ENCODE results near the gene PVALEF.

Gene PVALEF

DNA sequence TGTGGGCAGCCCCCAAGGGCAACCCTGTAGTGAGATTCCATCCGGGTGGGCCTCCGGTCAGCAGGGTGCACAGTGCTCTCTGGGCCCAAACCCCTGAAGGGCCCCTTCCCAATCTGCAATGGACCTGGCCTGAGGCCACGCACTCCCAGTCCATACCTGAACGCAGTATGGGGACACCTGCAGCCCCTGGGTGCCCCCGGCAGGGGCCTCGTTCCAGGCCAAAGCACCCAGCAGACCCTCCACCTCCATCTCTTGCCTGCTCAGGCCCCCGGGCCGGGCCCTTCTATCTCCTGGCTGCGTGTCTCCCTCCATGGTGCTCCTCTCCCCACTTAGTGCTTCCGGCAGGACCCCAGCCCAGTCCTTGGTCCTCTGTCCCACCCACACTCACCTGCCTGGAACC lies 18.0 kb downstream of the PVALEF start:
- DNase-seq (ENCODE audit: low read depth), result no peak

DNA sequence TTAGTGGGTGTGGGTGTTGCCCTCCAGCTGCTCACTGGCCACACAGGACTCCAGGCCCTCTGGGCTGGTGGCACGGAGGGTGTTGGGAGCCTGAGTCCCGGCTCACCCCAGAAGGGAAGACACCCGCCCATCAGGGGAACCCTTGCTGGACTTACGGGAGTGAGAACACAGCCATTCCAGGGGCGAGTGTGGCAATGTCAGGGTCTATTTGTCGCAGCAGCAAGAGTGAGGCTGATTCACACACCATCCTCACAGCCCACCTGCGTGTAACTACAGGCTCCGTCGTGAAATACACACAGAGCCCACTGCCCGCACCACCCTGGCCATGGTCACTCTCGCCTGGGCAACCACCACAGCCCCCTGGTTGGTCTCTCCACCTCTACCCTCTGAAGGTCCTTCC lies 18.5 kb downstream of the PVALEF start:
- no peak for DNase-seq (ENCODE audit: low read depth)

GRCh38 chr17:81184555-81184954 lies 19.2 kb downstream of the PVALEF start:
- no peak for DNase-seq (ENCODE audit: low read depth)

DNA sequence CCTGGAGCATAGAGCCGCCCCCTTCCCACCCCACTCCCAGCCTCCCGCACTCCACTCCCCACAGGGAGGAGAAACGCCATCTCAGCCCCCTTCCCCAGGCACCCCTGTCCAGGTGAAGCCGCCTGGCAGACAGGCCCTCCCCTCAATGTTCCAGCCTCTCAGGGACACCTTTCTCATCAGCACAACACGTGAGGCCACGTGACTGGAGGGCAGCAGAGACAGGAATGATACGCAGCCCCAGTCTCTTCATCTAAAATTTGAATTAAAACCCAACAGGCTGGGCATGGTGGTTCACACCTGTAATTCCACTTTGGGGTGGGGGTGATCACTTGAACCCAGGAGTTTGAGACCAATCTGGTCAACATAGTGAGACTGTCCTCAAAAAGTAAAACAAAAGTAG lies 20.9 kb downstream of the PVALEF start:
- no peak for DNase-seq (ENCODE audit: low read depth)

- no peak for DNase-seq (ENCODE audit: low read depth)
Measured at GRCh38 chr17:81187120-81187519, 21.8 kb downstream of the PVALEF start.

DNA sequence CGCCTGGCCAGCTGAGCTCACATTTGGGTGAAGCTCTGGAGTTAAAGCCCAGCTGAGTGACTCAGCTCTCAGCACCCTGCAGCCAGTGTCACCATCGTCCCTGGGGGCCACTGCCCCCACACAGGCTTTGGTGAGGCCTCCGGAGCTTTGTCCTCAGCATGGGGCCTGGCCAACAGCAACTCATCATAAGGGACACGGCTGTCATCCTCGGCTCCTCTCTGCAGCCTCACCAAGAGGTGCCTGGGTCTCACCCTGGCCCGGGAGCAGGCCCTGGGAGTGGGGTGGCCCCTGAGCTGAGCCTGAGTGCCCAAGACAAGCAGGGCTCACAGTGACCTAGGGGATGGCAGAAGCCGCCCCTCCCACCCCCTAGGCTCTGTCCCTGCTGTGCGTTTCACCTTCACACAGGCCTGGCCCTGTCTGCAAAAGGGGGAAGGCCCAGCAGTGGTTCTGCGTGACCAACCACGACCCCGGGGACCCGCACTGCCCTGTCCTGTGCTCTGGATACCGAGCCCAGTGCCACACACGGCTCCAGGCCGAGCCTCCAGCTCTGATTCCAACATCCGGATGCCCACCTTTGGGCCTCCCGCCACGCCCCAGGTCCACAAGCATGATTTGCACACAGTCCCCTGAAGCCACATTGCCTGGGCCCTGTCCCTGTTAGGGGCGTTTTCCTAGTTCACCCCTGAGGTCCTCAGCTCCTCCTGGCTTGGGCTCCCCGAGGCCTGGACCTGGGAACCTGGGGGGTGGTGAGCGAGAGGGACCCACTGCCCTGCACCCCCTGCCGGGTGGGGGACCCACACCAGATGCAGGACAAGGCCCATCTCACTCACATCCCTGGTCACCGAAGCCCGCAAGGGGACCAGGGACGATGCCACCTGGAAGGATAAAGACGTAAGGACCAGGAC lies 22.5 kb downstream of the PVALEF start:
- no peak for DNase-seq (ENCODE audit: low read depth)

GRCh38 chr17:81188491-81188840 lies 23.2 kb downstream of the PVALEF start:
- no peak for DNase-seq (ENCODE audit: low read depth)

DNA sequence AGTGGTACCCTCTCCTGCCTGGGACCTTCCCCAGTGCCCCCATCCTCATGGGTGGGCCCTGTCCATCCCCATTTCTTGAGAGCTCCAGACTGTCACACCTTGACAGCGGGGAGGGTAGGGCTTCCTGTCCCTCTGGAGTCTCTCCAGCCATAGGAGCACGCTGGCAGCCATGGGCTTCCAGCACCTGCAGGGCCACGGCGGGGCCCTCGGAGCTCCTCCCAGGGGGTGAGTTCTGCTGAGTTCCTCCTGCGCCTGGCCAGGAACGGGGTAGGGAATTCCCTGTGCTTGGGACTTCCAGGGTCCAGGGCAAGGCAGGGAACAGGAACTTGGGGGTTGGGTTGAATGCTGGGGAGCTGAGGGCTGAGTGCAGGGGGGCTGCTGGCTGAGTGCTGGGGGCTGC lies 23.7 kb downstream of the PVALEF start:
- no peak for DNase-seq (ENCODE audit: low read depth)

DNA sequence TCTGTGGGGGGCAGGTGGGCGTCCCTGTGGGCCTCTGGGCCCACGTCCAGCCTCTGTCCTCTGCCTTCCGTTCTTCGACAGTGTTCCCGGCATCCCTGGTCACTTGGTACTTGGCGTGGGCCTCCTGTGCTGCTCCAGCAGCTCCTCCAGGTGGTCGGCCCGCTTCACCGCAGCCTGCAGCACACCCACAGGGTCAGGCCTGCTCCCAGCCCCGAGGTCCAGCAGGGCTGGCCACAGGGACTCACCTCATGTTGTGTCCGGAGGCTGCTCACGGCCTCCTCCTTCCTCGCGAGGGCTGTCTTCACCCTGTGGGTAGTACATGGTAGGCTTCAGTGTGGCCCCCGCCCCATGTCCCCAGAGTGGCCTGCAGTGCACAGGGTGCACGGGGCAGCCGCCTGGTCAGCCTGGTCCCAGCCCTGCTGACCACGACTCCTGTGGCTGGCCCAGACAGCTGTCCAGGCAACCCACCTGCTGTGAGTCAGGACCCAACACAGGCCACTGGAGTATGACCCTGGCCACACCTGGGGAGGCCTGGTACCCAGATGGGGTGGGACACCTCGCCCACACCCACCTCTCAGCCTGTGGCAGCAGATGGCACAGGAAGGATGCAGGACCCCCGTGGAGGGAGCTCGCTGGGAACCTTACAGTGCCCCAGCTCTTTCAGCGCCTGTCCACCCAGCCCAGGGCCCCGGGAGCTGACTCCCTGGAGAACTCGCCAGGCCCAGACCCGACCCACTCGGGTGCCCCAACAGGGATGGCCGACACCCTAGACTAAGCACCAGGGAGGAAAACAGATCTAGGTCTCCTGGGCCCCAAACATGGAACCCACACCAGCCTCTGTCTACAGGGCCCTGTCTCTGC lies 24.6 kb downstream of the PVALEF start:
- DNase-seq (ENCODE audit: low read depth), result no peak

DNA sequence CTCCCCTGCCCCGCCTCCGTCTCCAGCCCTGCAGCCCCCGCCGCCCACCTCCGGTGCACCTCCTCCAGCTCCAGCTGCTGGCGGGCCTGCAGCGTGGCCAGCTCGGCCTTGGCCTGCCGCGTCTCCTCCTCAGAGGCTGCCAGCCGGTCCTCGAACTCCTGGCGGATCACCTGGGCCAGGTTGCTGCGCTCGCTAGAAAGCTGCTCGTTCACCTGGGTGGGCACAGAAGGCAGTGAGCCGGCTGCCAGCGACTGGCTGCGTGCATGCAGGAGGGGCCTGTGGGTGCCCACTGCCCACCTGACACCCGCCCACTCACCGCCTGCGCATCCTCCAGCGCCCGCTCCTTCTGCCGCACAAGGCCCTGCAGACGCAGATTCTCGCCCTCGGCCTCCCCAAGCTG lies 25.3 kb downstream of the PVALEF start:
- no peak for DNase-seq (ENCODE audit: low read depth)

GRCh38 chr17:81191116-81191515 lies 25.8 kb downstream of the PVALEF start:
- no peak for DNase-seq (ENCODE audit: low read depth)

- DNase-seq (ENCODE audit: low read depth), result no peak
Measured at GRCh38 chr17:81191646-81192045, 26.3 kb downstream of the PVALEF start.

- DNase-seq (ENCODE audit: low read depth), result no peak
Measured at GRCh38 chr17:81192386-81193050, 27.2 kb downstream of the PVALEF start.

DNA sequence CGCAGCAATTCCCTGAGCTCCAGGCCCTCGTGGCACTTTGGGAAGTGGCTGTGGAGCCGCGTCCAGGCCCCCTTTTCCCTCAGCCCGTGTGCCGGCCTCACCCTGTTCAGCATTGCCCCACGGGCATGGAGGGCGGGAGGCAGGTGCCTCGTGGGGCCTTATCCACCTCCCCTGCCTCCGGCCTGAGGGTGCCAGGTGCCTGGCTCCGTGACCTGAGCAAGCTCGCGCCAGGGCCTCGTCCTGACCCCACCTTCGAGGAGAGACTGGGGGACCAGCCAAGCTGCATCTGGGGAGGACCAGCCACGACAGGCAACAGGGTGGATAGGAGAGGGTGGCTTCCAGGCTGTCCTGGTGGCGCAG lies 27.7 kb downstream of the PVALEF start:
- no peak for DNase-seq (ENCODE audit: low read depth)

GRCh38 chr17:81193470-81194224 lies 28.3 kb downstream of the PVALEF start:
- no peak for DNase-seq (ENCODE audit: low read depth)

DNA sequence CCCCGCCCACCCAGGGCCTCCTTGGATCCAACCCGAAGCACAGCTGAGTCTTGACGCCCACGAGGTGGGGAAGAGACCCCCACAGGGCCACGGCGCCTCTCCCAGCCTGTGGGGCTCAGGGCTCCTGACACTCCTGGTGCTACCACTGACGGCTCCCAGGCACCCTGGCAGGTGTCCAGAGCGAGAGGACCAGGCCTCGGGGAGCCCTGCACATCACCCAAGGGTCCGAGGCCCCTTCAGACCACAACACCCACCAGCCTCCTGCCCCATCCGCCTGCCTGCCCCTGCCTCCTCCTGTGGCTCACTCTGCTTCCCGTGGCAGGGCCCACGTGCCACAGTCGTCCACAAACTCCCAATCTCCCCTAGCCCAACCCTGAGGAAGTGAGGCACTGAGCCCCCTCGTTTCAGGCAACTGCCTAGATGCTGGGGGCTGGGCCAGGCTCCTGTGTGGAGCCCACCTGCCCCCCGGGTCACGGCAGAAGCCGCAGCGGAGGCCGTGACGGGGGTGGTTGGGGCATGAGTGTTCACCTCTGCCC lies 29.0 kb downstream of the PVALEF start:
- DNase-seq (ENCODE audit: low read depth), result no peak

DNA sequence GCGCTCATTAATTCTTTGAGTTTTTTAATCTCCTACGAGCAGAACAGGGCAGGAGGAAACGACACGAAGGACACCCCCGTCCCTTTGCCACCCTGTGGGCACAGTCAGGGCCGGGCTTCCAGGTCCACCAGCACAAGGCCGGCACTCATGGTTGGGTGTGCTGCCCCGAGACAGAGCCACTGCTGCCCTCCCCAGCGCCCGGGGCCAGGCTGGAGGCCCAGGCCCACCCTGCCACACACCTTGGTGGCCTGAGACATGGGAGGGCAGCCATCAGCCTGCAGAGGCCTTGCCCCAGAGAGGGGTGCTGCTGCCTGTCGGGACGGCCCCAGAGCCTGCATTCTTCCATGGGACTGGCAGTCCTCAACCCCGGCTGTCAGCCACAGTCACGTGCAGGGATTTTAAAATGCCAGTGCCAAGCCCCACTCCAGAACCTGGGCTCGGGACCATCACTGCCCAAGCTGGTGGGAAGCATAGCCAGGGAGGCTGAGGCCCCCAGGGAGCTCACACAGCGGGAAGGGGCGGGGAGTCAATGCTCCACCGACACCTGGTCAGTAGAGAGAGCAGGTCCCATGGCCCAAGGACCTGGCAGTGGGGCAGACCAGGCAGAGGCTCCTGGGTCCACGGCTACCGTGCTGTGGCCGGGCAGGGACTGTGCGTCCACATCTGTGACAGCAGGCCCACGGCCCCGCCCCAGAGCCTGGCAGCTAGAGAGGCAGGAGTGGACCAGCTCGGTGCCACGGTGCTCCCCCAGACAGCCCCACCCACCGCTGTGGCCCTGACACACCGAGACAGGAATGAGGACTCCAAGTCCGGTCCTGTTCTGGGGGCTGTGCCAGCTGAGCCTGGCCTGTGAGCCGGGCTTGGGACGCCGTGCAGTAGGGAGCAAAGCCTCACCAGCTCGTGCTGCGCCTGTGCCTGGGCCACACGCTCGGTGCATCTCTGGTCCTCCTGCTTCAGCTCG lies 29.9 kb downstream of the PVALEF start:
- no peak for DNase-seq (ENCODE audit: low read depth)

GRCh38 chr17:81195941-81196495 lies 30.7 kb downstream of the PVALEF start:
- no peak for DNase-seq (ENCODE audit: low read depth)

DNA sequence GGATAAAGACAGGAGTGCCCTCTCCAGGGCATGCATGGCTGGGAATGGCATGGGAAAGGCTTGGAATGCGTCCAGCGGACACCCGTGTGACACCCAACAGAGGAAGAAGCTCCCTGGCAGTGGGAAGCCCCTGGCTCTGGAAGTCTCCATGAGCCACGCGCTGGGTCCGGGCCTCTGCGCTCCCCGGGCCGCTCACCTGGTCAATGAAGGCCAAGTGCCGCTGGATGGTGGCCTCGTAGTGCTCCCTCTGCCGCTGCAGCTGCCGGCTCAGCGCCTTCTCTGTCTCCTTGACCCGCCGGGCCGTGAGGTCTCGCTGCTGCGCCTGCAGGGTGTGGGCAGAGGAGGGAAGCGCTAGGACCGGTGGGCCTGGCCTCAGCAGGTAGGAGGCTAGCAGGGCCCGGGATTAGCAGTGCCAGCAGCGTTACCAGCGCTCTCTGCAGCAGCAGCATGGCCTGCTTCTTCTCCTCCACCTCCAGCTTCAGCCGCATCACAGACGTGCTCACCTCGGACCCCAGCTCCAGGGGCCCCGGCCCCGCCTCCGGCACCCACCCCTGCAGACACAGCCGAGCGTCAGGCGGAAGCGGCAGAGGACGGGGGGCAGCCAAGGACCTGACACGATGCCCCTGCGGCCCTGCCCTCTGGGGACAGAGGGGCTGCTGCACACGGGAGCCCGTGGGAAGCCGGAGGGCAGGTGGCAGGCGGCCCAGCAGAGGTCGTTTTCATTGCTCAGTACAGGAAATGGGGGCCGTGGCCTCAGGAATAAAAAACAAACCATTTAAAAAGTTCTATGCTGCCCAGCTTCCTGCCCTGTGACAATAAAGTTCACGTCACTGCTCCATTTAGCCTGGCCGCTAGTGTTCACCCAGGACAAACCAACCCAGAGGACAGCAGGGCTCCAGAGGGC lies 31.4 kb downstream of the PVALEF start:
- DNase-seq (ENCODE audit: low read depth), result no peak
